NOMO-1 (cell line): ENCODE data around the gene CACFD1.

ENCODE experiments used
- DNase-seq, 2 experiments: peaks; one replicate each; lab custom pipeline; 2025; ENCODE audit not compliant: unreplicated experiment in 2 of 2; lab: John Stamatoyannopoulos, UW

Gene CACFD1

DNA sequence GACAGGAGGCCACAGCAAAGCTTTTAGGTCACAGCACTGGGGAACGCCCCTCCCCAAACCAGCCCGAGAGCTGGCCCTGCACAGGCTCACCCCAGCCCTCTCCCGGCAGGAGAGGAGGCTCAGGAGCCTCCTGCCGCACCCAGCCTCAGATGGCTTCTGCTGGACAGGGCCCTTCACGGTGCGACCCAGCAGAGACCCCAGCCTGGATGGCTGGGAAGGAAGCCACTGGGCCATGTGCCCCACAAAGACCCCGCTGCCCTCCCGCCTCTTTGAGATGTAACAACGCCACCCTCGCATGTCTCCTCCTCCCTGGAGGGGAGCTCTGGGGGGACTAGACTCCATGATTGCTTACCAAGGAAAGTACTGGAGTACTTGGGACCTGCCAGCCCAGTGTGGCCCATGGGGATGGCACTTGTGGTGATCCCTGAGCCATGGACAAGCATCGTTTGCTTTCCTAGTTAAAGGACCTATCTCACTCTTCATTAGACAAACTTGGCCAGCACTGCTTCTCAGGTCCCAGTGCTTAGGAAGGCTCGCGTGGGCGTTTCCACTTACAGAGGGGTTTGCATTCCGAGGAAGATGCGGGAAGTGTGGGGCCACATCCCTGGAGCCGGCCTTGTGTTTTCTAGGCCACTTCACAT, 56.0 kb downstream of the CACFD1 start:
- no peak for DNase-seq

GRCh38 chr9:133516256-133516960, 56.6 kb downstream of the CACFD1 start:
- DNase-seq, result no peak

- DNase-seq, result no peak
Measured at GRCh38 chr9:133516961-133517350, 57.2 kb downstream of the CACFD1 start.

DNA sequence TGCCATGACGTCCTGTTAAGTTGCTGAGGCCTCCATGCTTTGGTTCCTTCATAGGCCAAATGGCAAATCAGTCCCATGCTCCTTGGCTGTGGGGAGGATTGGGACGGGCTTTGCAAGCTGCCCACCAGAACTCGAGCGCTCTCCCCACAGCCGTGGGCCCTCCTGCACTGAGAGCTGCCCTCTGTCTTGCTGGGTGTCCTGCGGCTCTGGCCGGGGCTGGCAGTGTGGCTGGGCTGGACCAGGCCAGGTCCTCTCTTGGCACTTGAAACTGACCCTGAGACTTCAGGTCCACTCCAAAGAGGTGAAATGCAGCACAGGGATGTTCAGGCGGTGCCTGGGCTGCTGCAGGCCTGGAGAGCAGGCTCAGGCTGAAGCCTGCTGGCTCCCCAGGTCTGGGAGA, 57.9 kb downstream of the CACFD1 start:
- no peak for DNase-seq

- no peak for DNase-seq
Measured at GRCh38 chr9:133518200-133518599, 58.4 kb downstream of the CACFD1 start.

DNA sequence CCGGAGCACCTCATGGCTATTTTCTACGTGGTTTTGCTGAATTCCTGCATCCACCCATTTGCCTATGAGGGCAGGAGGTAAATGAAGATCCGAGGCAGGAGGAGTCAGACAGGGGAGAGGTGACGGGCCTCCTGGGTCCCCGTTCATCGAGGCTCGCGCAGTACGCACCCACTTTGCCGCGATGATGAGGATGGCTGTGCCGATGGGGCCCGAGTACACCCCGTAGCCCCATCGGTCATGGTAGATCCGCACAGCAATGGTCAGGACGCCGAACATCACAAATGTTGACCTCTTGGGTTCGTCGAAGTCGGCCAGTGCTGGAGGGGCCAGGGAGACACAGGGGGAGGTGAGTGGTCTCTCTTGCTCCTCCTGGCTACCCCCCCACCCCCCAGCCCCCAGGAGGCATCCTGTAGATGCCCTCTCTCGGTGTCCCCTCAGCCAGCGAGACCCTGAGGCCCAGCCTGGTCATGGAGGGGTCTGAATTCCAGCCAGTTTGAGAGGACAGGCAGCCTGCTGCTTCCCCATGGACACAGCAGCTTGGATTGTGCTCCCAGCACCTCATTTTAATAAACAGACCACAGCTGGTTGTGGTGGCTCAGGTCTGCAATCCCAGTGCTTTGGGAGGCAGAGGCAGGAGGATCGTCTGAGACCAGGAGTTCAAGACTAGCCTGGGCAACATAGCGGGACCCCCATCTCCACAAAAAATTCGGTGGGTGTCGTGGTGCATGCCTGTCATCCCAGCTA, 59.1 kb downstream of the CACFD1 start:
- DNase-seq, result no peak

DNA sequence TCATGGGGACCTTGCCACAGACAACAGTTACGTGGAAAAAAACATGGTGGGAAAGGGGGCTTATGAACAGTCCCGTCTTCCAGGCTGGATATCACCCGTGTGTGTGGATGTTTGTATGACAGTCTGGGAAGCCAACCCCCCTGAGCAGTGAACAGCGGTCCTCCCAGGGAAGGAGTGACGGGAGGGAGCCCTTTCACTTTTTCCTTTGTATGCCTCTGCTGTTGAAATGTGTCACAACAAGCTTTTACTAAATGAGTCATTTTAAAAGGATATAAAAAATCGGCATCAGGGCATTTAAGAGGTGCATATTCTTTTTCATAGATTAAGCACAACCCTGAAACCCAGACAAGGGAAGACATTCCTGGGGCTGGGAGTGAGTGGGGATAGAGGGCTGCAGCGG, 59.9 kb downstream of the CACFD1 start:
- no peak for DNase-seq

GRCh38 chr9:133520121-133520835, 60.5 kb downstream of the CACFD1 start:
- DNase-seq, result no peak
